Measurements from ENCODE around the gene CSNK2B.

- TF ChIP-seq CTCF (conservative IDR thresholded peaks at IDR 0.05), result no peak
- no peak for TF ChIP-seq EZH2 (IDR thresholded peaks at IDR 0.05; ENCODE audit: low read depth)
Observed at GRCh38 chr6:31660381-31661261, 5.3 kb upstream of the CSNK2B start, which contains the start of gene C6orf47.
